HG02763 (cell line): ENCODE measurements around the gene EOLA1.
"Not testable (repeated sequence)": the region's sequence is repeated elsewhere in the genome, so short reads cannot be mapped to it uniquely, and the experiment has no call there.

Source experiments
- ATAC-seq: cut with Tn5 transposase; IDR thresholded peaks from one replicate; pipeline ENCODE4 v1.9.1; 2021; ENCODE audit warnings: mild to moderate bottlenecking, moderate library complexity; ENCODE audit not compliant: unreplicated experiment

EOLA1 gene

GRCh38 chrX:149595214-149595613 is 54.4 kb downstream of the EOLA1 start, which contains the start of gene HSFX2:
HSFX2 (minus strand) TSS chrX:149595314; CDS start chrX:149594700, 614 bp downstream.
- not testable (repeated sequence) for ATAC-seq

DNA sequence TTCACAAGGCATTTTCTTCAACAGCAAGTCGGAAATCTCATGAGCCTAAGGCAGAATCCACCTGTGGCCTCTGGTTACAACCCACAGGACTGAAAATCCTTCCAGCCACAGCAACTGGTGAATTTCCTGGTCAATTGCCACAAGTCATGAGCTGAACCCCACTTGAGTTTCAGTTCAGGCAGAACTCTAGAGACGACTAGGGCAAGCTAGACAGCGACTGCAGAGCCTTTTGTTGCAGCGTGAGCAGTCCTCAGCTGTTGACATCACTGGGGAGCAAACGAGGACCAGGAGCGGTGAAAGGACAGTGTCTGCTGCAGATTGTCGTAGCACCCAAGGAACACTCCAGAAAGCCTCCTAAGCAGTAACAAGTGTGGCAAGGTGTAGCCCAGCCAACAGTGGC is 55.1 kb downstream of the EOLA1 start:
- ATAC-seq, result not testable (repeated sequence)
